ENCODE results near the gene CCDC178. TPM values are rescaled to one million over a fixed set of nuclear protein-coding genes. Genes with fewer than 3 reads are reported as not detected.
"Not testable (repeated sequence)": the region's sequence is repeated elsewhere in the genome, so short reads cannot be mapped to it uniquely, and the experiment has no call there.

CCDC178 gene
- total and polyA plus RNA-seq, 7 donors, result 0.06 to 0.25 (median 0.18) TPM; not detected in 4

GRCh38 chr18:33183136-33183535, 257.4 kb downstream of the CCDC178 start:
- Histone ChIP-seq H3K4me1 (no peaks in the 10 kb centered on the region), H3K36me3 (ENCODE audit: insufficient read depth in 1 of 2, low read depth in 1 of 2) (no peaks in the 10 kb centered on the region), H3K27me3 (ENCODE audit: insufficient read depth in 3 of 3, low read length in 2 of 3) (peaks cover 0 to 3% (median 0%) of the 10 kb centered on the region in 3 donors), H3K9me3 (no peaks in the 10 kb centered on the region), H3K27ac (no peak overlapping the region), H3K4me3 (no peak overlapping the region)
- no peak for TF ChIP-seq CTCF (IDR thresholded peaks at IDR 0.05)
- ATAC-seq (no peak), DNase-seq (no peak)
- WGBS, 3 donors, result 29 to 35% (median 34%) methylated on average over 4 of the region's 4 CpGs
- intact Hi-C loops (cut with DNase I), result no loop called here

GRCh38 chr18:33181016-33181415, 259.5 kb downstream of the CCDC178 start:
- no peaks in the 10 kb centered on the region for H3K36me3 ChIP-seq (ENCODE audit: insufficient read depth in 1 of 2, low read depth in 1 of 2)
- no peak overlapping the region for H3K27ac ChIP-seq
- H3K9me3 ChIP-seq, result no peaks in the 10 kb centered on the region
- ATAC-seq, result no peak
- DNase-seq, result no peak
- peaks cover 0 to 3% (median 0%) of the 10 kb centered on the region in 3 donors for H3K27me3 ChIP-seq (ENCODE audit: insufficient read depth in 3 of 3, low read length in 2 of 3)
- TF ChIP-seq CTCF (IDR thresholded peaks at IDR 0.05), result no peak
- no peak overlapping the region for H3K4me3 ChIP-seq
- H3K4me1 ChIP-seq, result no peaks in the 10 kb centered on the region
- intact Hi-C loops (cut with DNase I), result no loop called here
- 72 to 76% (median 75%) methylated on average over 2 of the region's 2 CpGs for WGBS, 3 donors

GRCh38 chr18:33169218-33169617, 271.3 kb downstream of the CCDC178 start:
- H3K27me3 ChIP-seq (ENCODE audit: insufficient read depth in 3 of 3, low read length in 2 of 3), result no peaks in the 10 kb centered on the region
- H3K36me3 ChIP-seq (ENCODE audit: insufficient read depth in 1 of 2, low read depth in 1 of 2), result no peaks in the 10 kb centered on the region
- intact Hi-C loops (cut with DNase I), result no loop called here
- no peaks in the 10 kb centered on the region for H3K9me3 ChIP-seq
- no peaks in the 10 kb centered on the region for H3K4me1 ChIP-seq
- TF ChIP-seq CTCF (IDR thresholded peaks at IDR 0.05), result no peak
- H3K27ac ChIP-seq, result no peak overlapping the region
- no peak for ATAC-seq
- no peak overlapping the region for H3K4me3 ChIP-seq
- no peak for DNase-seq

- H3K27me3 ChIP-seq (ENCODE audit: insufficient read depth in 3 of 3, low read length in 2 of 3); ATAC-seq; intact Hi-C loops (cut with DNase I); H3K9me3 ChIP-seq; H3K4me3 ChIP-seq; H3K36me3 ChIP-seq (ENCODE audit: insufficient read depth in 1 of 2, low read depth in 1 of 2); DNase-seq; H3K27ac ChIP-seq; H3K4me1 ChIP-seq: not testable (repeated sequence)
- 87 to 93% (median 87%) methylated on average over 9 of the region's 9 CpGs for WGBS, 3 donors
Measured at GRCh38 chr18:33164121-33164520, 276.4 kb downstream of the CCDC178 start.

- H3K4me1 ChIP-seq, result no peaks in the 10 kb centered on the region
- no peak overlapping the region for H3K4me3 ChIP-seq
- DNase-seq, result no peak
- WGBS, 3 donors, result 23 to 32% (median 32%) methylated on average over 2 of the region's 2 CpGs
- intact Hi-C loops (cut with DNase I), result no loop called here
- ATAC-seq, result no peak
- no peaks in the 10 kb centered on the region for H3K9me3 ChIP-seq
- H3K27me3 ChIP-seq (ENCODE audit: insufficient read depth in 3 of 3, low read length in 2 of 3), result no peaks in the 10 kb centered on the region
- H3K27ac ChIP-seq, result no peak overlapping the region
- no peaks in the 10 kb centered on the region for H3K36me3 ChIP-seq (ENCODE audit: insufficient read depth in 1 of 2, low read depth in 1 of 2)
- no peak for TF ChIP-seq CTCF (IDR thresholded peaks at IDR 0.05)
Measured at GRCh38 chr18:33161131-33161530, 279.4 kb downstream of the CCDC178 start.
